HG03039 (cell line): ENCODE results near the gene HS3ST6.
"Not testable (repeated sequence)": the region's sequence is repeated elsewhere in the genome, so short reads cannot be mapped to it uniquely, and the experiment has no call there.

Source experiments
- ATAC-seq: cut with Tn5 transposase; IDR thresholded peaks from one replicate; pipeline ENCODE4 v1.9.1; 2021; ENCODE audit warnings: mild to moderate bottlenecking, moderate library complexity; ENCODE audit not compliant: unreplicated experiment

HS3ST6 gene

DNA sequence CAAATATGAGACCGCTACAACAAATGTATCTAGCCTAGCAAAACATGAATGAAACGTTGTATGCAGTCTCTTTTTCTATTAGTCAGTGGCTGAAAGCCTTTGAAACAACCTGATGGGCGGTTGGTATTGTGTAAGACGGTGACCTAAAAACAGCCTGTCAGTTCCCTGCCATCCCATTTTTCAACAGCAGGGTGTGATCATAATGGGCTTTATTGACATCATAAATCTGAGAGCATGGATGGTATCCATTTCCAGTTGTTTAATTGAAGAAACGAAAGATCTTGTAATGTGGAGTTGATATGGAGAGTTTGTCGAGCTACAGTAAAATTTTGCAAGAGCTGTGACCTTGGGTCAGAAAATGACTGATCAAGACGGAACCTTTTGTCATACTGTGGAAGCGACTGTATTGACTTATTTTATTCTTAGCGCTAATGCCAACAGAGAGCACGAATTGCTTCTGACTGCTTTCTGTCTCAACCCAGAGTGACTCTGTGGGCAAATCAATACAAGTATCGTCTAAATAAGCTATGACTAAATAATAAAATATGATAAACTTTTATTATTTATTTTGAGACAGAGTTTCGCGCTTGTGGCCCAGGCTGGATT lies 34.0 kb downstream of the HS3ST6 start:
- ATAC-seq, result no peak

- not testable (repeated sequence) for ATAC-seq
Observed at GRCh38 chr16:1881172-1881571, 37.0 kb downstream of the HS3ST6 start.

GRCh38 chr16:1879477-1879876 lies 38.7 kb downstream of the HS3ST6 start:
- ATAC-seq, result no peak

- no peak for ATAC-seq
Observed at GRCh38 chr16:1878256-1878655, 40.0 kb downstream of the HS3ST6 start.

DNA sequence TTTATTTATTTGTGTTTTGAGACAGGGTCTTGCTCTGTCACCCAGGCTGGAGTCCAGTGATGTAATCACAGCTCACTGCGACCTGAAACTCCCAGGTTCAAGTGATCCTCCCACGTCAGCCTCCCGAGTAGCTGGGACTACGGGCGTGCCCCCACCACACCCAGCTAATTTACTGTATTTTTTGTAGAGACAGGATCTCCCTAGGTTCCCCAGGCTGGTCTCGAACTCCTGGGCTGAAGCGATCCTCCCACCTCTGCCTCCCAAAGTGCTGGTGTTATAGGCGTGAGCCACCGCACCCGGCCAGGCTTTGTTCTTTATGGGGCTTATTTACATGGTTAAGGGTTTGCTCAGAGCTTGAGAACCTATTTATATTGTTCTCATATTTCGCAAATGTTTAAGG lies 40.4 kb downstream of the HS3ST6 start:
- no peak for ATAC-seq

- no peak for ATAC-seq
Observed at GRCh38 chr16:1877089-1877488, 41.1 kb downstream of the HS3ST6 start.

DNA sequence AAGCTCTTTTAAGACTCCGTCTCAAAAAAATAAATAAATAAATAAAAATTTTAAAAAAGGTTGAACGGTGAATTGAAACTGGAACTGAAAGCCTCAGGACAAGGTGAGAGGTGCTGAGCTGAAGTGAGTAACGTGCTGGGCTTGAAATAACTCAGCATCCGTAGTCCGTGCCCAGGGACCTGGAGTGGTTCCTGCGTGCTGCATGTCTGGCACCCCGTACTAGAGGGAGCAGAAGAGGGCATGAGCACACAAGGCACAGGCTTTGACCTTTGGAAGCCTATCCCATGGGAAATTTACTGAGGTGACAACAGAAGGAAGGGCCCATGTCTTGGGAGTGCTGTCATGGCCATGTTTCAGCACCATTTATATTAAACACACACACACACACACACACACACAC lies 41.7 kb downstream of the HS3ST6 start:
- no peak for ATAC-seq

DNA sequence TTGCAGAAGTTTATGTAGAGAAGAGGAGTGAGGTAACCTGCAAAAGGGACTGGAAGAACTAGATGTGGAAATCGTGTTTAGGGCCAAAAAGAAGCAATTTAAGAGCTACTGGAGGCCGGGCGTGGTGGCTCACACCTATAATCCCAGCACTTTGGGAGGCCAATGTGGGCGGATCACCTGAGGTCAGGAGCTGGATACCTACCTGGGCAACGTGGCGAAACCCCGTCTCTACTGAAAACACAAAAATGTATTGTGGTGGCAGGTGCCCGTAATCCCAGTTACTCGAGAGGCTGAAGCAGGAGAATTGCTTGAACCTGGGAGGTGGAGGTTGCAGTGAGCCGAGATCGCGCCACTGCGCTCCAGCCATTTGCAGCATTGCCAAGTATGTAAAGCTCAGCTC lies 42.1 kb downstream of the HS3ST6 start:
- ATAC-seq, result not testable (repeated sequence)

DNA sequence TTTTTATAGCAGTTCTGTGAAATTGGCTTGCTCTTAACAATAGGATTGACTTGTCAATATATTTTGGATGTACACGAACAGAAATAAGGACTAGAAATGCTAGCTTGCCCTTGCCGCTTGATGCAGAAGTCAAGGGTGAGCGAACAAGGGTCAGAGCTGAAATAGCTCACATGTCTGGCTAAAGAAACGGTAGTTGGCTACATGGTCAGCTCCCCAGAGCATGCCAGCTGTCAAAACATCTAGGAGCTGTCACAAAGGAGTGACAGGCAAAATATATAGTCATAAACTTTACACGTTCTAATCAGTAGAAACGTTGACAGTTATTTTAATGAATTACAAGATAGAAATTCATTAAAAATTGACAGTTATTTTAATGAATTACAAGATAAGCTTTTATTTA lies 43.4 kb downstream of the HS3ST6 start:
- ATAC-seq, result no peak

DNA sequence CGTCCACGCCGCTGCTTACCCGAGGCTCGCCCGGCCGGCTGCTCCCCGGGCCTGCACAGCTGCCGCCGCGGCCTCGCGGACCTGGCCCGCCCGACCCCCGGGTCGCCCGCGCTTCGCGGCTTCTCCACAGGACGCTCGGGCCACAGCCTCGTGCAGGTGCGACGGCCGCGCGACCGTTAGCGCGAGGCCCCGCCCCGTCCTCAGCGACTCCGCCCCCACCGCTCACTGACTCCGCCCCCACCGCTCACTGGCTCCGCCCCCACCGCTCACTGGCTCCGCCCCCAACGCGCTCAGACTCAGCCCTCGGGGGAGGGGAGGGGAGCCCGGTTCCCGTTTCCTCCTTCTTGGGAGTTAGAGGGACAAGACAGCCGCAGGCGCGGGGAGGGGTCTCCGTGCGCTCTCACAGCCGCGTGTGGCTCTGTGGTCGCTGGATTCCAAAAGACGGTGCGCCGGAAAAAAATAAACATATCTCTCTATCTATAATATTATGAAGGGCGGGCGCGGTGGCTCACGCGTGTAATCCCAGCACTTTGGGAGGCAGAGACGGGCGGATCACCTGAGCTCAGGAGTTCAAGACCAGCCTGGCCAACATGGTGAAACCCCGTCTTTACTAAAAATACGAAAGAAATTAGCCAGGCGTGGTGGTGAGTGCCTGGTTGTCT lies 46.1 kb downstream of the HS3ST6 start, which contains the start of gene MEIOB:
Gene MEIOB (minus strand): TSS at position 191 of the 662 bp plus-strand sequence. CDS start 3,989 bp downstream, outside the sequence.
- ATAC-seq, result no peak

DNA sequence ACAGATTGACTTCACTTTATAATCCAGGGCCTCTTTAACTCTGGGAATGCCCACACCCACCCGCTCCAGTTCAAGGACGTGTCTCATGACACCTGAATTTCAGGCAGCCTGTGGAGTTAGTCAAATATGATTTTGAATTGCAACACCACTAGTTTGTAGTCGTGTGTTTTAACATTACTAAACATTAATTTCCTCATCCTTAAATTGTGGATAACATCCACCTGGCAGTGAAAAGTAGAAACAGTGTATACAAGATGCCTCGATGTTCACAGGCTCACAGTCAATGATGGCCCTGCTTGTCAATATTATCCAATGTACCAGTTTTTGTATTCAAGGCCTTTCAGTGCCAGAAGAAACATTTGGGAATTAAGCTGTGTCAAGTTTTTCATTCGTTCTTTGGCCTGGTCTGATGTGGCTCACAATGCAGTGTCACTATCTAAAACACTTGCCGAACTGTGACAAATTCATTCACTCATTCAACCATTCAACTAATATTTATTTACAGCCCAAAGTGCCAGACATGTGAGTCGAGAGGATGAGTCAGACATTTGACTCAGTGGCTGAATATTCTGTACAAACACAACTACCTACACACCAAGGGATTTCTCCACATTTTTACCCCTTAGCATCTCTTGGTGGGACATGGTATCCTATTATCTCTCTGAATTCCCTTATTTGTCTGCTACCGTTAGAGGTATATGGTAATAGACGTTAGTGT lies 47.7 kb downstream of the HS3ST6 start:
- no peak for ATAC-seq

DNA sequence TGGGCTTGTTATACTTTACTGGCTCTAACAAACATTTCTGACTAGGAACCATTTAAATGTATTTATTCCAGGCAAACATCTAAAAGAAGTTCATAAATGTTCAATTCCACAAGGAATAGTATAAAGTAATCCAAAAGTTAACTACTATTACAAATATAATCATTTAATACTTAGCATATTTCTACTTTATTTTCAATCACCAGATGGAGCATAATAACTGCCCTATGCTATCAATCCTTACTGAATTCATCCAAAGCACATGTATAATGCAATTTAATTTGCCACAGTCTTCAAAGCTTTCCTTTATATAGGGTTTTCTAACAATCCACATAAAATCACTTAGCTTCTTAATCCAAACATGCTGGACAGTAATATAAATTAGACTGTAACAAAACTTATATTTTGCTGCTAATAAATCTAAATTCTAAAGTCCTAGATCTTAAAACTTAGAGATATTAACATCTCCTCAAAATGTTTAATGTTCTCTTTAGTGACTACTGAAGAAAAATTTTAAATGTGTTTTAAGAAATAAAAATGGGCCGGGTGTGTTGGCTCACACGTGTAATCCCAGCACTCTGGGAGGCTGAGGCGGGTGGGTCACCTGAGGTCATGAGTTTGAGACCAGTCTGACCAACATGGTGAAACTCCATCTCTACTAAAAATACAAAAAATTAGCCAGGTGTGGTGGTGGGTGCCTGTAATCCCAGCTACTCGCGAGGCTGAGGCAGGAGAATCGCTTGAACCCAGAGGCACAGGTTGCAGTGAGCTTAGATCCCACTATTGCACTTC lies 52.1 kb downstream of the HS3ST6 start:
- no peak for ATAC-seq

DNA sequence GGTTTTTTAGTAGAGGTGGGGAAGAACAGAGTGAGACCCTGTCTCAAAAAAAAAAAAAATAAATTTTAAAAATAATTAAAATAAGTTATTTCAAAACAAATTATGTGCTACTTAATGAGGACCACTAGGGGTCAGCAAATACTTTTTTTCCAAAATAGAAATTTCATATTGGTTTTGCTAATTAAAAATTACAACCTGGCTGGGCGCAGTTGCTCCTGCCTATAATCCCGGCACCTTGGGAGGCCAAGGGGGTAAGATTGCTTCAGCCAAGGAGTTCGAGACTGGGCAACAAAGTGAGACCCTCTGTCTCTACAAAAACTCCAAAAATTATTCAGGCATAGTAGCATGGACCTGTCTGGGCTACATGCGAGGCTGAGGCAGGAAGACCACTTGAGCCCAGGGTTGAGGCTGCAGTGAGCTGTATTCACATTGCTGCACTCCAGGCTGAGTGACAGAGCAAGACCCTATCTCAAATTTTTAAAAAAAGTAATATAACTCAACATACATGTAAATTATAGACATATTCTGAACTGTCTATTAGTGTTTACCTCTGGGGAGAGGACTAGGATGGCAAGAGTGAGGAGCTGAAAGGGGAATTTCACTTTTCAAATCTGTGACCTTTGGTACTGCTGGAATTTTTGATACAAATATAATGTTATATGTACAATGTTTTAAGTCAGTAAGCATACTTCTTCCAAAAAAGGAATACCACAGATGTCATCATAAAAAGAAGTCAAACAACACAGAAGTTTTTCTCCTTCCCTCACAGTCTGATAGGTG lies 54.3 kb downstream of the HS3ST6 start:
- no peak for ATAC-seq

- ATAC-seq, result no peak
Observed at GRCh38 chr16:1862394-1862793, 55.8 kb downstream of the HS3ST6 start.

GRCh38 chr16:1861730-1862129 lies 56.5 kb downstream of the HS3ST6 start:
- no peak for ATAC-seq
